HG02763 (cell line): Measurements from ENCODE around the gene LRRC28.

Experiments used
- ATAC-seq: cut with Tn5 transposase; IDR thresholded peaks from one replicate; pipeline ENCODE4 v1.9.1; 2021; ENCODE audit warnings: mild to moderate bottlenecking, moderate library complexity; ENCODE audit not compliant: unreplicated experiment

LRRC28 gene

GRCh38 chr15:99340347-99340746, 89.1 kb downstream of the LRRC28 start:
- ATAC-seq = no peak

GRCh38 chr15:99341786-99342185, 90.5 kb downstream of the LRRC28 start:
- ATAC-seq = no peak

GRCh38 chr15:99343208-99343607, 91.9 kb downstream of the LRRC28 start:
- ATAC-seq = no peak

- no peak for ATAC-seq
Measured at GRCh38 chr15:99343881-99344551, 92.7 kb downstream of the LRRC28 start.

- ATAC-seq = no peak
Measured at GRCh38 chr15:99344639-99345038, 93.4 kb downstream of the LRRC28 start.

- ATAC-seq = no peak
Measured at GRCh38 chr15:99345242-99345641, 94.0 kb downstream of the LRRC28 start.

GRCh38 chr15:99345832-99346462, 94.7 kb downstream of the LRRC28 start:
- no peak for ATAC-seq

GRCh38 chr15:99347574-99347973, 96.3 kb downstream of the LRRC28 start:
- no peak for ATAC-seq

- no peak for ATAC-seq
Measured at GRCh38 chr15:99348412-99348811, 97.1 kb downstream of the LRRC28 start.

GRCh38 chr15:99350408-99350807, 99.1 kb downstream of the LRRC28 start:
- no peak for ATAC-seq

GRCh38 chr15:99359769-99360168, 108.5 kb downstream of the LRRC28 start:
- ATAC-seq = no peak

- ATAC-seq = no peak
Measured at GRCh38 chr15:99361545-99362185, 110.4 kb downstream of the LRRC28 start.

GRCh38 chr15:99365242-99365641, 114.0 kb downstream of the LRRC28 start:
- ATAC-seq = peak; percentile 79

GRCh38 chr15:99366013-99366412, 114.7 kb downstream of the LRRC28 start:
- ATAC-seq = no peak

- ATAC-seq = no peak
Measured at GRCh38 chr15:99368743-99369142, 117.5 kb downstream of the LRRC28 start.

GRCh38 chr15:99369196-99369595, 117.9 kb downstream of the LRRC28 start:
- no peak for ATAC-seq

- peak; percentile 63 for ATAC-seq
Measured at GRCh38 chr15:99371180-99372103, 120.2 kb downstream of the LRRC28 start.

- no peak for ATAC-seq
Measured at GRCh38 chr15:99385005-99385669, 133.9 kb downstream of the LRRC28 start.

- ATAC-seq = no peak
Measured at GRCh38 chr15:99385865-99386264, 134.6 kb downstream of the LRRC28 start.

- no peak for ATAC-seq
Measured at GRCh38 chr15:99386391-99386790, 135.1 kb downstream of the LRRC28 start.
